Peyer's patch (tissue), 4 donors: Measurements from ENCODE around the gene KCNQ1.

Experiments used
- POLR2A ChIP-seq, 2 donors: fragments of 450-650 bp; IDR thresholded peaks; one replicate each; pipeline ENCODE4 v1.5.1; 2017; ENCODE audit warnings: antibody characterized with exemption in 2 of 2, mild to moderate bottlenecking in 2 of 2, moderate library complexity in 2 of 2
- TF ChIP-seq, protein P1 (sequence below), 6 experiments: fragments of 450-650 bp in 4 of 6; fragments of 200-600 bp in 2 of 6; sonication (generic) in 1 of 6; IDR thresholded peaks; one replicate each; pipeline ENCODE4 v1.5.1; 2017 to 2019; ENCODE audit warnings: antibody characterized with exemption in 6 of 6, mild to moderate bottlenecking in 3 of 6, moderate library complexity in 1 of 6

GRCh38 chr11:2400069-2400761 lies 44.6 kb upstream of the KCNQ1 start, which contains the start of gene TSSC4:
- TF ChIP-seq, protein P1, sequence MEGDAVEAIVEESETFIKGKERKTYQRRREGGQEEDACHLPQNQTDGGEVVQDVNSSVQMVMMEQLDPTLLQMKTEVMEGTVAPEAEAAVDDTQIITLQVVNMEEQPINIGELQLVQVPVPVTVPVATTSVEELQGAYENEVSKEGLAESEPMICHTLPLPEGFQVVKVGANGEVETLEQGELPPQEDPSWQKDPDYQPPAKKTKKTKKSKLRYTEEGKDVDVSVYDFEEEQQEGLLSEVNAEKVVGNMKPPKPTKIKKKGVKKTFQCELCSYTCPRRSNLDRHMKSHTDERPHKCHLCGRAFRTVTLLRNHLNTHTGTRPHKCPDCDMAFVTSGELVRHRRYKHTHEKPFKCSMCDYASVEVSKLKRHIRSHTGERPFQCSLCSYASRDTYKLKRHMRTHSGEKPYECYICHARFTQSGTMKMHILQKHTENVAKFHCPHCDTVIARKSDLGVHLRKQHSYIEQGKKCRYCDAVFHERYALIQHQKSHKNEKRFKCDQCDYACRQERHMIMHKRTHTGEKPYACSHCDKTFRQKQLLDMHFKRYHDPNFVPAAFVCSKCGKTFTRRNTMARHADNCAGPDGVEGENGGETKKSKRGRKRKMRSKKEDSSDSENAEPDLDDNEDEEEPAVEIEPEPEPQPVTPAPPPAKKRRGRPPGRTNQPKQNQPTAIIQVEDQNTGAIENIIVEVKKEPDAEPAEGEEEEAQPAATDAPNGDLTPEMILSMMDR (IDR thresholded peaks at IDR 0.05) = peak; percentile 95 to 100 (median 99)
- TF ChIP-seq POLR2A (IDR thresholded peaks at IDR 0.05) = peak; percentile 85 to 95
